ENCODE data around the gene TMEM87B. TPM values are rescaled to one million over a fixed set of nuclear protein-coding genes. Genes with fewer than 3 reads are reported as not detected.

TMEM87B gene
- total and polyA plus RNA-seq, 10 donors: 10.4 to 39.9 (median 32.9) TPM

GRCh38 chr2:112161431-112162145 lies 106.5 kb downstream of the TMEM87B start:
- no peaks in the 10 kb centered on the region for H3K9me3 ChIP-seq
- H3K4me1 ChIP-seq: peaks cover 0 to 5% (median 2%) of the 10 kb centered on the region in 6 donors
- H3K36me3 ChIP-seq: no peaks in the 10 kb centered on the region
- 91 to 96% (median 95%) methylated on average over 9 of the region's 9 CpGs for WGBS, 5 donors
- no peak overlapping the region for H3K4me3 ChIP-seq
- TF ChIP-seq, protein P1, sequence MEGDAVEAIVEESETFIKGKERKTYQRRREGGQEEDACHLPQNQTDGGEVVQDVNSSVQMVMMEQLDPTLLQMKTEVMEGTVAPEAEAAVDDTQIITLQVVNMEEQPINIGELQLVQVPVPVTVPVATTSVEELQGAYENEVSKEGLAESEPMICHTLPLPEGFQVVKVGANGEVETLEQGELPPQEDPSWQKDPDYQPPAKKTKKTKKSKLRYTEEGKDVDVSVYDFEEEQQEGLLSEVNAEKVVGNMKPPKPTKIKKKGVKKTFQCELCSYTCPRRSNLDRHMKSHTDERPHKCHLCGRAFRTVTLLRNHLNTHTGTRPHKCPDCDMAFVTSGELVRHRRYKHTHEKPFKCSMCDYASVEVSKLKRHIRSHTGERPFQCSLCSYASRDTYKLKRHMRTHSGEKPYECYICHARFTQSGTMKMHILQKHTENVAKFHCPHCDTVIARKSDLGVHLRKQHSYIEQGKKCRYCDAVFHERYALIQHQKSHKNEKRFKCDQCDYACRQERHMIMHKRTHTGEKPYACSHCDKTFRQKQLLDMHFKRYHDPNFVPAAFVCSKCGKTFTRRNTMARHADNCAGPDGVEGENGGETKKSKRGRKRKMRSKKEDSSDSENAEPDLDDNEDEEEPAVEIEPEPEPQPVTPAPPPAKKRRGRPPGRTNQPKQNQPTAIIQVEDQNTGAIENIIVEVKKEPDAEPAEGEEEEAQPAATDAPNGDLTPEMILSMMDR (IDR thresholded peaks at IDR 0.05 in 8 of 11, conservative IDR thresholded peaks at IDR 0.05 in 3 of 11): no peak
- TF ChIP-seq POLR2AphosphoS5 (IDR thresholded peaks at IDR 0.05) (no peak), POLR2A (IDR thresholded peaks at IDR 0.05) (no peak)
- intact Hi-C loops (cut with DNase I; ENCODE audit: low total_unique reads): no loop called here
- H3K27me3 ChIP-seq (replicated peaks in 1 of 7): no peaks in the 10 kb centered on the region
- H3K27ac ChIP-seq: no peak overlapping the region
- no peak for DNase-seq

- TF ChIP-seq, protein P1 (IDR thresholded peaks at IDR 0.05 in 8 of 11, conservative IDR thresholded peaks at IDR 0.05 in 3 of 11): no peak
- no peak for TF ChIP-seq POLR2AphosphoS5 (IDR thresholded peaks at IDR 0.05)
- TF ChIP-seq POLR2A (IDR thresholded peaks at IDR 0.05): no peak
- H3K36me3 ChIP-seq: no peaks in the 10 kb centered on the region
- no peak for DNase-seq
- H3K4me3 ChIP-seq: no peak overlapping the region
- H3K27me3 ChIP-seq (replicated peaks in 1 of 7): no peaks in the 10 kb centered on the region
- intact Hi-C loops (cut with DNase I; ENCODE audit: low total_unique reads): no loop called here
- 87 to 97% (median 94%) methylated on average over 6 of the region's 6 CpGs for WGBS, 5 donors
- H3K27ac ChIP-seq: no peak overlapping the region
- no peaks in the 10 kb centered on the region for H3K4me1 ChIP-seq
- H3K9me3 ChIP-seq: no peaks in the 10 kb centered on the region
Observed at GRCh38 chr2:112162341-112162740, 107.3 kb downstream of the TMEM87B start.

DNA sequence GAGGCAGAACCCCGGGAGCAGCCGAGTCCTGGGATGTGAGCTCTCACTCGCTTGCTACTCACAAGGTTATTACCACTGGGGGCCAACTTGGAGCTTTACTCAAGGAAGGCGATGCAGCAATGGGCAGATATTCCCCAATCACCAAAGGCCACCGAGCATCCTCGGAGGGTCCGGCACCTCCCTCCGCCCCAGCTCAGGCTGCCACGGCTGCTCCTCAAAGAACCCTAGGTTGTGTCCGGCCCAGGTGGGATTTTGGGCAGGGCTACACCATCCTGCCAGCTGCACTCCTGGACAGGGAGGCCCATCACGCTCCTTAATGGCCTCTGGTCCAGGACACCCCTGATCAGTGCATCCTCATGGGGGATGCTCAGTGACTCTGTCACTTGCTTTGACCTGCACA lies 107.9 kb downstream of the TMEM87B start:
- Histone ChIP-seq H3K27ac (no peak overlapping the region), H3K4me3 (no peak overlapping the region), H3K9me3 (no peaks in the 10 kb centered on the region), H3K27me3 (replicated peaks in 1 of 7) (no peaks in the 10 kb centered on the region), H3K36me3 (no peaks in the 10 kb centered on the region), H3K4me1 (no peaks in the 10 kb centered on the region)
- 93 to 97% (median 96%) methylated on average over 11 of the region's 11 CpGs for WGBS, 5 donors
- TF ChIP-seq POLR2A (IDR thresholded peaks at IDR 0.05): no peak
- TF ChIP-seq, protein P1 (IDR thresholded peaks at IDR 0.05 in 8 of 11, conservative IDR thresholded peaks at IDR 0.05 in 3 of 11): no peak
- TF ChIP-seq POLR2AphosphoS5 (IDR thresholded peaks at IDR 0.05): no peak
- intact Hi-C loops (cut with DNase I; ENCODE audit: low total_unique reads): no loop called here
- no peak for DNase-seq

GRCh38 chr2:112163541-112163981 lies 108.5 kb downstream of the TMEM87B start:
- intact Hi-C loops (cut with DNase I; ENCODE audit: low total_unique reads): no loop called here
- WGBS, 5 donors: 87 to 90% (median 88%) methylated on average over 9 of the region's 9 CpGs
- Histone ChIP-seq H3K27me3 (replicated peaks in 1 of 7) (no peaks in the 10 kb centered on the region), H3K4me3 (no peak overlapping the region), H3K27ac (no peak overlapping the region), H3K9me3 (no peaks in the 10 kb centered on the region), H3K36me3 (no peaks in the 10 kb centered on the region), H3K4me1 (no peaks in the 10 kb centered on the region)
- TF ChIP-seq POLR2AphosphoS5 (IDR thresholded peaks at IDR 0.05) (no peak), POLR2A (IDR thresholded peaks at IDR 0.05) (no peak)
- TF ChIP-seq, protein P1 (IDR thresholded peaks at IDR 0.05 in 8 of 11, conservative IDR thresholded peaks at IDR 0.05 in 3 of 11): no peak
- DNase-seq: no peak
